OCI-LY1 (cell line): ENCODE data around the gene KCNT1.

Source experiments
- CTCF ChIP-seq: fragments of 200-600 bp; sonication (generic), shearing (Covaris generic); IDR thresholded peaks from 2 replicates; pipeline ENCODE4 v1.5.1; 2017; ENCODE audit warnings: mild to moderate bottlenecking, antibody characterized with exemption, low read length, moderate library complexity, mixed read lengths
- EZH2 ChIP-seq: fragments of 200-600 bp; sonication (generic), shearing (Covaris generic); IDR thresholded peaks from 2 replicates; pipeline ENCODE4 v1.8.0; 2017; ENCODE audit warnings: borderline replicate concordance, mixed run types, mild to moderate bottlenecking, antibody characterized with exemption, low read length, moderate library complexity, mixed read lengths

- no peak for TF ChIP-seq CTCF
- TF ChIP-seq EZH2, result no peak
These were observed 60.9 kb downstream of the KCNT1 start for GRCh38 chr9:135762921-135763320.
